SIG-M5 treated with dmso at 0.1 percent for 504 hours (cell line): ENCODE results near the gene PLCH2.

ENCODE experiments used
- DNase-seq: peaks from one replicate; lab custom pipeline; 2025; ENCODE audit not compliant: unreplicated experiment; lab: John Stamatoyannopoulos, UW

PLCH2 gene

DNA sequence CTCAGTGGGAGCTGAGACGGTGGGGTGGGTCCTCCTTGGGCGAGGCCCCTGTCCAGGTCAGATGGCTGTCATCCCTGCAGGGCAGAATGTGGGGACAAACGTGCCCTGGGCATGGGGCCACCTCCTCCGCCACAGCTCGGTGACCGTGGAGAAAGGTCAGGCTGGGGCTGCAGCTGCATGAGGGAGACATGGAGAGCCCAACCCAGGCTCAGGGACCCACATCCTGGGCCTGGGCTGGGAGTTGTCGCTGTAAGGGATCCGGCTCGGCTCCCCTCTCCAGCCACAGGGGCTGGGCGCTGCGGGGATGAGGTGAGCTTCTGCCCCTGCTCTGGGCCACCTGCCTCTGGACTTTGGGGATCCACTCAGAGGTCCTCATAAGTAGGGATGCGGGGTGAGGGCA, 518 bp upstream of the PLCH2 start:
- DNase-seq: no peak

DNA sequence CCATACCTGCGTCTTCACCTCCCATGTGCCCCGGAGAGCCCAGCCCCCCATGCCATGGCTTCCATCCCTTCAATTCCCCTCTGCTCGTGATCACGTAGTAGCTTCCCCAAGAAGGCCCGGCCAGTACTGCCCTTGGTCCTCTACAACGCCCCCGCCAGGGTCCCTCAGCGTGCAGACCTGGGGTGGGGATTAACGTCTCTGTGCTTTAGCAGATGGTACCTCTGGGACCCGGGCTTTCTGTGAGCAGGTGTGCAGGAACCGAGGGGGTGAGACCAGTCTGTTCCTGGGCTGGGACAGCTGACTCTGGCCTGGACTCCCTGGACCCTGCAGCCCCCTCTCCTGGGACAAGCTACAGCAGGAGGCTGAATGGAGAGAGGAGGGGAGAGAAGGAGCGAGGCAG, 1.2 kb downstream of the PLCH2 start:
- no peak for DNase-seq

GRCh38 chr1:2477791-2478499, 1.9 kb downstream of the PLCH2 start:
- DNase-seq: no peak

DNA sequence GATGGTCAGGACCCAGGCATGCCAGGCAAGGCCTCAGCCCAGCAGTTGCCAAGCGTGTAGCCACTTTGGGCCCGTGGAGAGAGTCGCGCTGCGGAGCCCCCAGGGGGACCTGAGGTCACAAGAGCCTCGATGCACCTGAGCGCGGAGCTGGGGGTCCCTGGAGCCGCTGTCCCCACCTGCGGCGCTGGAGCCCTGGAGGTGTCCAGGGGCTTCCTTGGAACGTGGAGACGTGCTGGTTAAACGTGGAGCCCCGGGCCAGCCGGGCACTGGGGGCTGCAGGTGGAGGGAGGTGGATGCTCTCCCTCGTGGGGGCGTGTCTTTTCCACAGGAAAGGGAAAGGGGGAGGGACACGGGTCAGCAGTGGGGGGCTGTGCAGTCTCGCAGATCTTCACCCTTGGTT, 3.1 kb downstream of the PLCH2 start:
- DNase-seq: no peak

GRCh38 chr1:2479618-2480017, 3.5 kb downstream of the PLCH2 start:
- no peak for DNase-seq

GRCh38 chr1:2480236-2480985, 4.3 kb downstream of the PLCH2 start:
- DNase-seq: no peak

DNA sequence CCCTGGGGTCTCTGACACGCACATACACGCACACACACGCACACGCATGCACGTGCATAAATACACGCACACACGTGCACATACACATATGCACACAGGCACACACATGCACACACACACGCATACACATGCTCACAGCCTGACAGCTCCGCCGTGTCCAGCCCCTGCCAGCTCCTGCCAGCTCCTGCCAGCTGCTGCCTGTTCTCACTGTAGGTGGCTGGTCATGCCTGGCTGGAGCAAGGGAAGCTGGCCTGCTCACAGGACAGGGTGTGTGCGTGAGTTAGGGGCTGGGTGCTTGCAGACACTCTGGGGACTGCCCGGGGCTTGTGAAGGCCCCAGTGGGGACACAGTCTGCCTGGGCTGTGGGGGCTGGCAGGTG, 4.9 kb downstream of the PLCH2 start:
- DNase-seq: no peak

GRCh38 chr1:2481885-2482284, 5.8 kb downstream of the PLCH2 start:
- no peak for DNase-seq

- no peak for DNase-seq
Measured at GRCh38 chr1:2482588-2482987, 6.5 kb downstream of the PLCH2 start.

- no peak for DNase-seq
Measured at GRCh38 chr1:2483026-2483425, 6.9 kb downstream of the PLCH2 start.

- DNase-seq: no peak
Measured at GRCh38 chr1:2483970-2484369, 7.9 kb downstream of the PLCH2 start.

DNA sequence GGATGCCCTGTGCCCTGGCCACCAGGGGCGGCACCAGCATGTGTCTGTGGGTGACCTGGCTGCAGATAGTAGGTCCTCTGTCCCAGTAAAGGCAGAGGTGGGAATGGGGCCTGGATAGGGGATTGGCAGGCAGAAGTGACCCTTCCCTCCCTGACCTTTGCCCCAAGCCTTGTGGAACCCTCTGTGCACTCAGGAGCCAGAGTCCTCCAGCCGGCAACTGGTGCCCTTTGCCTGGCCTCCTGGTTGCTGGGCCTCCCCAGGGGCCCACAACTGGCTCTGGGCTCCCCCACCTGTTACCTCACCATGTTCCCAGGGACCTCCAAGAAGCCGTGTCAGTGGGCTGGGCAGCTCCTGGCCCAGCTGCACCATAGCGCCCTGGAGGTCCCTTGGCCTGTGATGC, 10.0 kb downstream of the PLCH2 start:
- DNase-seq: no peak

DNA sequence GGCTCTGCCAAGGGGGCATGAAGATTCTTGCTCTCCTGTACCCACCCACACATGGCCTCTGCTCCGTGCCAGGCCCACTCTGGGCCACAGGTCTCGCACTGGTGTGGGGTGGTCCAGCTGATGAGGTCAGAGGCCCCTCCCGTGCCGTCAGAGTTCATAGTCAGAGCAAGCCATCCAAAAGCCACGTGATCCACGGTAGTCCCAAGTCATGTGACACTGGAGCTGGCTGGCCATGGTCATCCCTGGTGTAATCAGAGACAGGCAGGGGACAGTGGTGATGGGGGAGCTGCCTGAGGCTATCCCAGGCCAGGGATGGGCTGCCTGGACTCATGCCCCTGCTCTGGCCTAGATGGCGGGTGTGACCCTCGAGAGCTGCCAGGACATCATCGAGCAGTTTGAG, 10.5 kb downstream of the PLCH2 start:
- DNase-seq: no peak

DNA sequence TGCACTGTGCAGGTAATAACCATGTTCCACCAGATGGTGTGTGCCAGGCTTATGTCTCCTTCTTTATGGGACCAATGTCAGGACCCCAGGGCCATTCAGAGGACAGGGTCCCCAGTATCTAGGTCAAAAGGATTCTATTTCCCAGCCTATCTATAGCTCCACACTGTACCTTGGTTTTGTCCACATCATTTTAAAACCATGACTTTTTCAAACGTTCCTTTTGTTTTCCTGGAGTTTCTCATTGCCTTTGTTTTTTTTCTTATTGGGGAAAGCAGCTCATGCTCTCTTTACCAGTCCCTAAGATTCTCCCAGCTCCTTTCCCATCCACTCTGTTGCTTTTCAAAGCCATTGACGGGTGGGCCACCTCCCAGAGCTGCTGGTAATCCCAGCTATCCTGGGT, 12.6 kb downstream of the PLCH2 start:
- no peak for DNase-seq

GRCh38 chr1:2489615-2490014, 13.5 kb downstream of the PLCH2 start:
- DNase-seq: no peak

DNA sequence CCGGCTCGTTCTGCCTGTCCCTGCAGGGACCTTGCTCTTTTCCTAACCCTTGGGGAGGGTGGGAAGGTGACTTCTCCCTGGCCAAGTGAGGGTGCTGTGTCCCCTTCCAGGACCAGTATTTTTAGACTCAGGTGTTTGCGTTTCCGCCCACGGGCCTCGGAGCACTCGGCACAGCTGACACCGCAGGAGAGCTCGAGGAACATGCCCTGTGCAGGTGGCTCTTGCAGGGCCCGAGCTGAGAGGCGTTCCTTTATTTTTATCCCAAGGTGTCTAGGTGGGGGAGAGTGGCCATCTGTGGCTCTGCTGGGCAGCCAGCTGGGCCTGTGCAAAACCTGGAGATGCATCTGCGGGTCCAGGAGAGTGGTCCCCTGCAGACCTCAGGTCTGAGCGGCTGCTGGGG, 16.0 kb downstream of the PLCH2 start:
- DNase-seq: no peak

DNA sequence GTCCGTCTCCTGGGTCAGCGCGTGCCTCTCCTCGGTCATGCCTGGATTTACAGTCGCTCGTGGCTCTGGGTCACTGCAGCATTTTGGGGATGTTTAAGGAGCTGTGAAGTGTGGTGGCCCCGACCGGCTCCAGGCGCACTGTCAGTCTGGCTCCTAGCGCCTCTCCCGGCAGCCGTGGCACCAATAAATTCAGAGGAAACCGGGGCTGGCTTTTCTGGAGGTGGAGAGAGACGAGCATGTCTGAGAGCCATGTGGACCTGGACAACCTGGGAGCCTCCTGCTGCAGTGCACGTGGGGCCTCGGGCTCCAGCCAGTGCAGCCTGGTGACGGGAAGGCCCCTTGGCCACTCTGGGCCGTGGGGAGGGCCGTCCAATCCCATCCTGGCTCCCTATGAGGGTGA, 17.1 kb downstream of the PLCH2 start:
- no peak for DNase-seq

GRCh38 chr1:2493691-2494322, 17.7 kb downstream of the PLCH2 start:
- DNase-seq: no peak

GRCh38 chr1:2494323-2494693, 18.2 kb downstream of the PLCH2 start:
- no peak for DNase-seq

DNA sequence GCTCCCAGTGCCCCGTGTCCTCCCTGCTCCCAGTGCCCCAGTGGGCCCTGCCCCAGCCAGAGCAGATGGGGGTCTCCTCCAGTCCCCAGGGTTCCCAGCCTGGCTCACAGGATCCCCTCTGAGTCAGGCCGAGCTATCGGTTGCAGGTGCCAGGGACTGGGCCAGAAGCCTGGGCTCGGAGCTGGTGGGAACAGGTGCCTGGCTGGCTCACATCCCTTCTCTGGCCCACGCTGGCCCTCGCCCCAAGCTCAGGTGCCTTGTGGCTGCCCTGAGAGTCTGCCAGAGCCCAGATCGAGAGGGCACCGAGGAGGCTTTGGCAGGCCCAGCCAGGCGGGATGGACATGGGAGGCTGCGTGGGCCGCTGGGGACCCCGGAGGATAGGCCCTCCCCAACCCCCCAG, 18.9 kb downstream of the PLCH2 start:
- no peak for DNase-seq

- DNase-seq: no peak
Measured at GRCh38 chr1:2495546-2495945, 19.5 kb downstream of the PLCH2 start.

GRCh38 chr1:2496087-2496622, 20.1 kb downstream of the PLCH2 start:
- DNase-seq: no peak
